Retinal pigment epithelial cell (primary cell): ENCODE results near the gene SLC1A5.
"Not testable (repeated sequence)": the region's sequence is repeated elsewhere in the genome, so short reads cannot be mapped to it uniquely, and the experiment has no call there.

Source experiments
- DNase-seq: peaks from one replicate; pipeline ENCODE4 v3.0.0-alpha.2; 2010; ENCODE audit warnings: low read depth
- H3K4me3 ChIP-seq: 2 replicates; pipeline ENCODE4 v1.5.1; 2011; ENCODE audit warnings: mild to moderate bottlenecking, low read length, control low read depth, moderate library complexity
- CTCF ChIP-seq: conservative IDR thresholded peaks from 2 replicates; pipeline ENCODE4 v1.5.1; 2011; ENCODE audit warnings: low read depth, low read length, control low read depth, inconsistent platforms

SLC1A5 gene

GRCh38 chr19:46812977-46813838, 24.8 kb upstream of the SLC1A5 start:
- no peak for TF ChIP-seq CTCF
- no peak overlapping the region for H3K4me3 ChIP-seq
- no peak for DNase-seq

GRCh38 chr19:46809534-46810272, 21.3 kb upstream of the SLC1A5 start:
- no peak overlapping the region for H3K4me3 ChIP-seq
- no peak for DNase-seq
- TF ChIP-seq CTCF = no peak

DNA sequence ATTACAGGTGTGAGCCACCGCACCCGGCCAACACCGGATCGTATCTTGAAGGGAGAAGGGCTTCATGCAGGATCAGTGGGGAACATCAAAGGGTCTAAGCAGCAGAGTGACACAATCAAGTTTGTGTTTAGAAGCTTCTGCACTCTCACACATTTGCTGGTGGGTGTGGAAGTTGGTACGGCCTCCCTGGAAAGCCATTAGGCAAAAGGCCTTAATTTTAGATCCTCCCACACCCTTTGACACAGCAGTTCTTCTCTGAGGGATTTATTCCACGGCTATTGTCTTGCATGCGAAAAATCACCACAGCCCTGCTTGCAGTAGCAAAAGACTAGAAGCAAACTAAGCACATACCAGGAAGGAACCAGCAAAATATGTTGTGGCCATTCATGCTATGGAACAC, 18.3 kb upstream of the SLC1A5 start:
- no peak overlapping the region for H3K4me3 ChIP-seq
- no peak for DNase-seq
- no peak for TF ChIP-seq CTCF

DNA sequence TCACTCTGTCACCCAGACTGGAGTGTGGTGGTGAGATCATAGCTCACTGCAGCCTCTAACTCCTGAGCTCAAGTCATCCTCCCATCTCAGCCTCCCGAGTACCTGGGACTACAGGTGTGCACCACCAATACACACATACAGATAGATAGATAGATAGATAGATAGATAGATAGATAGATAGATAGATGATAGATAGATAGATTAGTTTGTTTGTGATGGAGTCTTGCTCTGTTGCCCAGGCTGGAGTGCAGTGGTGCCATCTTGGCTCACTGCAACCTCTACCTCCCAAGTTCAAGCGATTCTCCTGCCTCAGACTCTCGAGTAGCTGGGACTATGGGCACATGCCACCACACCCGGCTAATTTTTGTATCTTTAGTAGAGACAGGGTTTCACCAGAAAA, 16.0 kb upstream of the SLC1A5 start:
- not testable (repeated sequence) for DNase-seq

DNA sequence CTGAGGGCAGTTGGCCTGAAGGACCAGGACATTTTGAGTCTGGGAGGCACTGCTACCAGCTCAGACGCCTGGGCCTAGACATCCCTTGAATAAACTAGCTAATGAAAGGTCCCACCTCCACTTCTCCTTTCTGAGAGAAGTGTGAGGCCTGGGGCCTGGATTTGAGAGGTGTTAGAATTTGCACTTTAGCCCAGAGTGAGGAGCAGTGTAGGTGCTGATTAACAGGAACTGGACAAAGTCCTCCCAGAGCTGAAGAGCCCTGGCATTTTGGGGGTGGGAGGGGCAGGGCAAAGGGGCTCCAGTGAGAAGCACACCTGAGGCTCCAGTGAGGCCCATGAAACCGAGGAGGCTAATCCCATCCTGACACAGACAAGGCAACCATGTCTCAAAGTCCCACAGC, 15.2 kb upstream of the SLC1A5 start:
- DNase-seq = no peak
- no peak overlapping the region for H3K4me3 ChIP-seq
- TF ChIP-seq CTCF = no peak

More for the DNA sequence above, 16.0 kb upstream of the SLC1A5 start:
- not testable (repeated sequence) for H3K4me3 ChIP-seq

DNA sequence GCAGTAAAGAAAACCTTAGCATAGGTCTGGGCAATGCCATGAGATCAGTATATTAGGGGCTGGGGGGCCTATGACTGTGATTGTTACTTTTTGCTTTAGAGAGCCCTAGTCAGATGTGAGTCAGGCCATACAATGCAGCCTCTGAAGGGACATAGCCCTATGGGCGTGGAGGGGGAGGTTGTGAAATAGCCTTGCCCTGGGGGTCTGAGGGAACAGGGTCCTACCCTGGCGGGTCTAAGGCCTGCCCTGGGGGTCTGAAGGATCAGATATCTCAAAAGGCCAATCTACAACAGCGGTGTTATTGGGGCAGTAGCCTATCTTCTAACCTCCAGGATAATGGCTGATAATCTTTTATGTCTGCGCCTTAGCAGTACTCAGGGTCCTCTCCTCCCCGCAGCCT, 13.8 kb upstream of the SLC1A5 start:
- no peak for TF ChIP-seq CTCF
- no peak for DNase-seq
- H3K4me3 ChIP-seq = no peak overlapping the region

DNA sequence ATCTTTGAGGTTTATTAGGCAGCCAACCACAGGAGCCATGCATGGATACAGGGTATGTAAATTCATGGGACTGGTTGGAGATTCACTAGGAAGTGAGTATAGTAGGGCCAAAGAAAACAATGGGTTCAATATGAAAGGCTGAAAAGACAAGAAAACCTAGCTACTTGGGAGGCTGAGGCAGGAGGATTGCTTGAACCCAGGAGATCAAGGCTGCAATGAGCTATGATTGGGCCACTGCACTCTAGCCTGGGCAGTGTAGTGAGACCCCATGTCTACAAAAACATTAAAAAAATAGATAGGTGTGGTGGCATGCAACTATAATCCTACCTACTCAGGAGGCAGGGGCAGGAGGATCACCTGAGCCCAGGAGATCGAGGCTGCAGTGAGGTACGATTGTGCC, 10.3 kb upstream of the SLC1A5 start:
- DNase-seq = no peak

More for the DNA sequence above, 10.3 kb upstream of the SLC1A5 start:
- no peak for TF ChIP-seq CTCF
- H3K4me3 ChIP-seq = no peak overlapping the region
